Measurements from ENCODE around the gene ARMH3.

ARMH3 gene

GRCh38 chr10:101939008-101939648, 116.8 kb downstream of the ARMH3 start:
- DNase-seq = no peak

GRCh38 chr10:101938305-101939007, 117.5 kb downstream of the ARMH3 start:
- no peak for DNase-seq

GRCh38 chr10:101935431-101935830, 120.5 kb downstream of the ARMH3 start:
- DNase-seq = no peak

DNA sequence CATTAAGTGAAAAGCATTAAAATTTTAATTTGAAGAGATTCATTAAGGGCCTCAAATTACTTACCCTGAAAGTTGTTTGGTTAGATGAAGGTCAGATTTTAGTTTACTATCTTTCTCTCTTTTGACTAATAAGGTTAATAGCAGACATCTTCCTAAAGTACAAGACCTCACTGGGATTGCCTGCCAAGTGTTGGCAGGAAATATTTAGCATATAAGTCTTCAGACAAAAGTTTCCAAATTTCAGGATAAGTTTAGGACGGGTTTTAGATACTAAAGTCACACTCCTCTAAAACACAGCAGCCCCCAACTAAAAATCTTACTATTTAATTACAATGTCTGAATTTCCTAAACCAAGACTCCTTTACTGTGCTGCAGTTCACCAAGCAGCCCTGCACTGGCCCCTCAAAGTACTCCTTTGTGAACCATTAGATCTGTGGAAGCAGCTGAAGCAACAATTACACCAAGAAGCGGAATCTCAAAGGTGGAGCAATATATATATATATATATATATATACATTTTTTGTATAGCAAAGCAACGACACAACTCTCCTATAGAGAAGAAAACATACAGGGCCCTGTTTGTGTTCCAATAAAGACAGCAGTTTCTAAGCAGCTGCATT, 121.2 kb downstream of the ARMH3 start:
- DNase-seq = no peak

GRCh38 chr10:101933976-101934375, 122.0 kb downstream of the ARMH3 start:
- DNase-seq = no peak

DNA sequence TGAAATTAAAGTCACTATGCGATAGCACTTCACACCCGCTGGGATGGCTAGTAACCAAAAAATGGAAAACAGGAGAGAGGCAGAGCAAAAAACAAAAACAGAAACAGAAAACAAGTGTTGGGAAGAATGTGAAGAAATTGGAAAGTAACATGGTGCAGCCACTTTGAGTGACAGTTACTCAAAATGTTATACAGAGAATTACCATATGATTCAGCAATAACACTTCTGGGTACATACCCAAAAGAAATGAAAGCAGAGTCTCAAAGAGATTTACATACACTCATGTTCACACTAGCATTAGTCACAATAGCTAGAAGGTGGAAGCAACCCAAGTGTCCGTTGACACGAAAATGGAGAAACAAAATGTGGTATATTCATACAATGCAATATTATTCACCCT, 123.8 kb downstream of the ARMH3 start:
- DNase-seq = no peak

DNA sequence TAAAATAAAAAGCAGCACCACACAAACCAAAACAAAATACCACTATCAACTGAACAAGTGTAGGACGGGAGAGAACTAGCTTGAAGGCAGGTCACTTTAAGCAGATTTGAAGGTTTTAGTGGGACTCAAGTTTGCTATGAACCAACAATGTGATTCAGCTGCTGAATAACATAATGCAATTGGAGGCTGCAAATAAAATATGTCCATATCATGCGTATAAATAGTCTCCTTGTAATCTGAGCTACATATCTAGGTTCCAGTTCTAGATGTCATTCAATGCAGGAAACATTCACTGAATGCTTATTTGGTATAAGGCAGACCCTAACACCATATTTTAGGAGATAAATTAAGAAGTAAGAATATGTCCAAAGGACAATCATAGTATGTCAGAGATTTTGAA, 130.9 kb downstream of the ARMH3 start:
- no peak for DNase-seq

DNA sequence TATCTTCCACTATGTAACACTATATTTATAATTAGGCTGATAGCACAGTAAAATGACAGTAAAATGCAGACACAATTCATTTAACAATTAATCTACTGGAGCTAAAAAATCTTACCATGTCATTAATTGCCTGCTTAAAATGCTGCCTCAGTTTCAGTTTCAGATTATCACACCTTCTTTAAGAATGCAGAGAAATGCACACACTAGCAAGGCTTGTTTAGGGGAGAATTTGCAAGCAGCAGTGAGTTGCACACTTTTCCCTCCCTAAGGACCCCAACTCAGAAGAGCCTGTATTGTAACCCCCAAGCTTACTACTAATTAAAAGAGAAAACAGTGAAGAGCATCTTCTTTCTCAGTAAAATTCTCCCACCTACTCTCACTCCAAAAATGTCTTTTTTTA, 132.7 kb downstream of the ARMH3 start:
- peak in 1 of 5 experiments; percentile 23 for DNase-seq

DNA sequence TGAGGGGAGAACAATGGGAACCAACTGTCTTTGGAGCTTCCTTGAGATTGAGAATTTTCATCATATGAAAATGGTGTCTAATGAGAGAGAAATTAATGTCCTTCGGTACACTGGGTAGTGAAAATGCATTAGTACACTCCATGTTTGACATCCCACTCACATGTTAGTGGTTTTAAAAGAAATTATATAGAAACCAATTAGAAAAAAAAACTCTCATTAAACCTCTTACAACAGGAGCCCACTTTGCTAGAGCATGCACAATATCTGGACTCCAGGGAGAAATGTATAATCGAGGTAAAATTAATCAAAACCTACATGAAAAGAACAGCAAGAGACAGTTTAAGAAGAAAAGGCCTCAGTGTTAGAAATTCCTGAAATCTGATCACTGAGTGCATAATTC, 133.1 kb downstream of the ARMH3 start:
- DNase-seq = no peak

DNA sequence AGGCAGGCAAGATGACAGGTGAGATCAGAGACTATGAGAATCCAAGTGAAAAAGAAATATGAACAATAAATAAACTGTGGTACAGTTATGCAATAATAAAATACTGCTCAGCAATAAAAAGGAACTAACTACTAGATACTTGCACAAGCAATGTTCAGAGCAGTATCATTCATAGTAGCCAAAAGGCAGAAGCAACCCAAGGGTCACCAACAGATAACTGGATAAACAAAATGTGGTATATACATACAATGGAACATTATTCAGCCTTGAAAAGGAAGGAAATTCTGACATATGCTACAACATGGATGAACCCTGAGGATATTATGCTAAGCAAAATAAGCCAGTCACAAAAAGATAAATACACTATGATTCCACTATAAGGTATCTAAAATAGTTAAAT, 135.4 kb downstream of the ARMH3 start:
- no peak for DNase-seq

- DNase-seq = no peak
Observed at GRCh38 chr10:101919026-101919770, 136.8 kb downstream of the ARMH3 start.

DNA sequence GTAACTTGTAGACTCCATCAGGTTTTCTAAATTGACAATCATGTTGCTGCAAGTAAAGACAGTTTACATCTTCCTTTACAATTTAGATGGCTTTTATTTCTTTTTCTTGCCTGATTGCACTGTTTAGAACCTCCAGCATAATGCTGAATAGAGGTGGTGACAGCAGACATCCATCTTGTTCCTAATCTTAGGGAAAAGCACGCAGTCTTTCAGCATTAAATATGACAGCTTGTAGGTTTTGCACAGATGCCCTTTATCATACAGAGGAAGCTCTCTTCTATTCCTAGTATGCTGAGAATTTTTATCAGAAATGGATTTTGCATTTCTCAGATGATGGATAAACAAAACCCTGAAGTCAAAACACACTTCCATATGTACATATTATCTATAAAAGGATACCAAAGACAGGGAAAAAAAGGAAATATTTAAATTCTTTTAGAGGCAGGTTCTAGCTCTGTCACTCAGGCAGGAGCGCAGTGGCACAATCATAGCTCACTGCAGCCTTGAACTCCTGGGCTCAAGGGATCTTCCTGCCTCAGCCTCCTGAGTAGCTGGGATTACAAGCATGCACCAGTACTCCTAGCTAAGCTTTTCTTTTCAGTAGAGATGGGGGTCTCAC, 143.3 kb downstream of the ARMH3 start:
- DNase-seq = no peak

DNA sequence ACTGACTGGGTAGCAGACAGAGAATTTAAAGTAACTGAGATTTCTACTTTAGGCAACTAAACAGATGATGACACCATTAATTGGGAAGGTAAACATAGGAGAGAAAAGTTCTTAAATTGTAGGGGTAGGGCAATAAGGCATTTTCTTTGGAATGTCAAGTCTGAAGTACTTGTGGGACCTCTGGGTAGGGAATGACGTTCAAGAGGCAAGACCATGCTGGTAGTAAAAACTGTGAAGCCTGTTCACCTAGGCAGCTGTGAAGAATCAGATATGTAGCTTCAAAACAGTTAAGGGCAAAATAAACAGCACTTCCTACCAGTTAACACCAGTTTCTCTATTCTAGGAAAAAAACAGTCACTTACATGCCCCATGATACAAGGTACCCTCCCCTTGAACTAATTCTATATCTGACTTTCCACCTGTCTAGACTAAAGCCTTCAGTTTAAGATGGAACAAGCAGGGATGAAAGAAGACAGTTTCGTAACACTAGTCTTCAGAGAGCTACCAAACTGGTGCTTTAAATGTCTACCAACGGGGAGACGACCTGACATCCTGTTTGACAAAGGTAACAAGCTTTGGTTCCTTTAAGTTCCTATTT, 149.3 kb downstream of the ARMH3 start:
- DNase-seq = no peak

DNA sequence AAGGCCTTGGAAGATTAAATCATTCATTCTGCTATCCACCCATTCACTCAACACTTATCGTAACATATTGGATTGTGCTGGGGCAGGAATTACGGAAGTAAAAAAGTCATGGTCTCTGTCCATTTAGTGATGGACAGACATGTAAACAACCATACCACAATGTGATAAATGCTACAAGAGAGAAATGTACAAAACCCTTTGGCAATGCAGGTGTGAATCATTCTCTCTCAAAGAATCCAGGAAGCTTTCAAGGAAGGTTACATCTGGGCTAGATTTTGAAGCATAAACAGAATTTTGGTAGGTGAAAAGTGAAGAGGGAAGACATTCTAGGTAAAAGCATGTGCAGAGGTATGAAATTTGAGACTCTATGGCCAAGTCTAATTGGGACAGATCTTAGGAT, 150.7 kb downstream of the ARMH3 start:
- no peak for DNase-seq

DNA sequence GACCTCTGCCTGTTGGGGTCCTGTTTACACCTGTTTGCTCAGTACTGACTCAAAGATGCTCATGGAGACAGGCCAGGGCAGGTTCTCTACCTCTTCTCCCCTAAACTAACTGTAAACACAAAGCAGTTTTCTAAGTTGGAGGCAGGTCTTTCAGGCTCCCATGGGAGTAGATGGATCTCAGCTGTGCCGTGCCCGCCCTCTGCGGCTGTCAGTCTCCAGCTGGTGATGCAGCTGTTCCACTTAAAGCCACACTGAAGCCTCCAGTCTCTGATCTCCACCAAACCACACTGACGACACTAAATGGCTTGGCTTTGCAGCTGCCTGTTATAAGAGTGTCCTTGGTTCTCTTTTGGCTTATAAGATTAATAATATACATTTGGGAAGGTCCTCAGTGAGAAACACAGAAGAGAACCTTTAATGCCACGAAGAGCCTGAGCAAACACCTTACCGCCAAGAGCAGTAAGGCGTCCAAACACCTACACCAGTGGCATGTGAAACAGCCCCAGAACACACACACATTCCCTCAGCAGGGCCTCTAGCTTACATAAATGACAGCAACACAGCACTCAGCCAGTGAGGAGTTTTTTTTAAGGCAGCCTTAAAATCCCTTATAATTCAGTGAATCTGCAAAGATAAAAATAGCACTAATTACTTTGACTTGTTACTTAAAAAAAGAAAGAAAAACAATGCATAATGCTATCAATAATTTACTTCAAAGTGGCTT, 152.0 kb downstream of the ARMH3 start:
- peak in 1 of 5 experiments; percentile 8 for DNase-seq

- DNase-seq = no peak
Observed at GRCh38 chr10:101902820-101903145, 153.2 kb downstream of the ARMH3 start.

GRCh38 chr10:101902032-101902819, 153.7 kb downstream of the ARMH3 start:
- no peak for DNase-seq

DNA sequence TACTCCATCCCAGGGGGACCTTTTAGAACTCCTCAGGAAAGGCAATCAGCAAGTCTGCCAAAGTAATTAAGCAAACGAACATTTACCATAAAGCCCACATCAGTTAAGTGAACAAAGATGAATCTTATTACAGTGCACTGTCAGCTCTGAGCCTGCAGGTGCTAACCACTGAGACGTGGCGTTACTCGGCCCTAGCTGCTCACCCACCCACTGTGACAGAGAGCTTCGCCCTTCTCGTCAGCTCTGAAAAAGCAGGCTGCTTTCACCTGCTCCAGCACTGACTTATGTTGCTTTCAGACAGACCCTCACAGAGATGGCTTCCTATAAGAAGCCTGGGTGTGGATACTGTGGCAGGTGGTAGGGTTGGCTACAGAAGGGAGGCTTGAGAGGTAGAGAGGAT, 154.6 kb downstream of the ARMH3 start:
- DNase-seq = no peak

DNA sequence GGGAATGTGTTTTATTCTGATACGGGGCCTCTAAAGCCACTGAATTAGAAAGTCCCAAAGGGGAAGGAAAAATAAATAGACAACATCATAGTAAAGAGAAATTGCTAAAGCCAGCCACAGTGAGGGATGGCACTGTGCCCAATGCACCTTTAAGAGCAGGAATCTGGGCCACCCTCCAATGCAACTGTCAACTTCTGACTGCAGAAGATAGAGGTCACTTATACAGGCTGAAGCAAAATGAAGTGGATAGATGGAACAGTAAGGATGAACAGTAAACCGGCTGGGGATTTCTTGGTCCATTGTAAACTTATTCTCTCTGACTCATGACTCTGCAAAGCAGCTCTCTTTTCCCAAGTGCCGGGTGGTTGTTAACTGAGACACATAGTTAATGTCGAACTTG, 158.3 kb downstream of the ARMH3 start:
- no peak for DNase-seq

GRCh38 chr10:101896225-101896877, 159.6 kb downstream of the ARMH3 start:
- no peak for DNase-seq

DNA sequence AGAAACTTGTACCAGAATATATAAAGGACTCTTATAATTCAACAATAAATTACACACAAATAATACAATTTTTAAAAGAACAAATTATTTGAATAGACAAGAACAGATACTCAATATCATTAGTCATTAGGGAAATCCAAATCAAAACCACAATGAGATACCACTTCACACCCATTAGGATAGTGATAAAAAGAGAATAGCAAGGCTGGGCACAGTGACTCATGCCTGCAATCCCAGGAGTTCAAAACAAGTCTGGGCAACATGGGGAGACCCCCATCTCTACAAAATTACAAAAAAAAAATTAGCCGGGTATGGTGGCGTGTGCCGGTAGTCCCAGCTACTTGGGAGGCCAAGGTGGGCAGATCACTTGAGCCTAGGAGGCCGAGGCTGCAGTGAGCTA, 160.2 kb downstream of the ARMH3 start:
- DNase-seq = no peak

All from T-helper 2 cell (primary cell).